ENCODE results near the gene PAF1. TPM values are rescaled to one million over a fixed set of nuclear protein-coding genes. Genes with fewer than 3 reads are reported as not detected.
A peak's percentile ranks its signal among the peaks of the same experiment; 100 is the strongest.

PAF1 gene
- total and polyA plus RNA-seq, 2 of the 13 experiments (the other 11 are each of a cell fraction or from before 2014, with no cell fraction given) = 30.2 to 31.1 TPM

- TF ChIP-seq HNF1B (CRISPR knock-in tag; IDR thresholded peaks at IDR 0.05) (no peak), TOE1 (CRISPR knock-in tag; IDR thresholded peaks at IDR 0.05) (no peak), PAX8 (CRISPR knock-in tag; IDR thresholded peaks at IDR 0.05; ENCODE audit: borderline replicate concordance) (no peak), DDIT3 (CRISPR knock-in tag; IDR thresholded peaks at IDR 0.05) (no peak), ZBTB14 (CRISPR knock-in tag; IDR thresholded peaks at IDR 0.05) (no peak; the same call in 1 of the 2 replicates), TERF1 (CRISPR knock-in tag; IDR thresholded peaks at IDR 0.05) (no peak), SNAPC5 (CRISPR knock-in tag; IDR thresholded peaks at IDR 0.05; ENCODE audit: borderline replicate concordance) (no peak), JDP2 (CRISPR knock-in tag; IDR thresholded peaks at IDR 0.05; ENCODE audit: borderline replicate concordance) (no peak), KDM5B (CRISPR knock-in tag; IDR thresholded peaks at IDR 0.05; ENCODE audit: borderline replicate concordance) (no peak), MIXL1 (CRISPR knock-in tag; IDR thresholded peaks at IDR 0.05) (no peak), ZNF883 (CRISPR knock-in tag; IDR thresholded peaks at IDR 0.05; ENCODE audit: not compliant biosample characterization) (no peak), ZNF7 (CRISPR knock-in tag; IDR thresholded peaks at IDR 0.05) (no peak), POLR2A (IDR thresholded peaks at IDR 0.05; ENCODE audit: insufficient read depth in 1 of 2, low read depth in 2 of 2, low read length in 2 of 2) (peak; percentile 21 to 51; a peak in 2 of 4 replicates), AFF4 (CRISPR knock-in tag; IDR thresholded peaks at IDR 0.05) (no peak), IRF9 (CRISPR knock-in tag; IDR thresholded peaks at IDR 0.05; ENCODE audit: borderline replicate concordance) (no peak), MED1 (CRISPR knock-in tag; IDR thresholded peaks at IDR 0.05) (no peak), GATAD1 (CRISPR knock-in tag; IDR thresholded peaks at IDR 0.05) (0 out of 2 replicates have a peak, but pooled peaks have one; percentile 11), ZBTB43 (CRISPR knock-in tag; conservative IDR thresholded peaks at IDR 0.05) (no peak)
Observed at GRCh38 chr19:39410017-39410830, 19.3 kb upstream of the PAF1 start (continued).

All from HepG2 (cell line).